HFFc6 (cell line): ENCODE measurements around the gene UBE2E2. TPM values are rescaled to one million over a fixed set of nuclear protein-coding genes. Genes with fewer than 3 reads are reported as not detected.

Experiments
- DNase-seq: peaks from one replicate; pipeline ENCODE4 v3.0.0-alpha.2; 2018
- H3K27ac Mint-ChIP-seq: 2 replicates; pipeline ENCODE4 v1.8.0; 2020; ENCODE audit warnings: mild to moderate bottlenecking, mixed read lengths
- H3K27me3 Mint-ChIP-seq: 2 replicates; pipeline ENCODE4 v1.8.0; 2021; ENCODE audit warnings: mild to moderate bottlenecking, moderate library complexity, mixed read lengths; ENCODE audit not compliant: insufficient read depth
- H3K36me3 Mint-ChIP-seq: 2 replicates; pipeline ENCODE4 v1.8.0; 2021; ENCODE audit warnings: low read depth, mixed read lengths
- H3K4me1 Mint-ChIP-seq: 2 replicates; pipeline ENCODE4 v1.8.0; 2020; ENCODE audit warnings: low read depth, mixed read lengths
- H3K4me3 Mint-ChIP-seq: 2 replicates; pipeline ENCODE4 v1.8.0; 2020; ENCODE audit warnings: mild to moderate bottlenecking, moderate library complexity, mixed read lengths
- H3K9me3 Mint-ChIP-seq: 2 replicates; pipeline ENCODE4 v1.8.0; 2020; ENCODE audit warnings: mild to moderate bottlenecking, mixed read lengths
- total RNA-seq, 6 experiments: library from RNA; stranded (reverse); fragmentation: NEBNext Ultra II Directional; extraction: Animal tissue kit (Norgen Biotek cat#: 25700); gene quantifications; 2 replicates in 1 of 6; 3 replicates in 5 of 6; pipeline ENCODE4 v1.2.3, GENCODE V29; 2021
- TF ChIP-seq, protein P1 (sequence below): fragments of 200-600 bp; sonication (generic); IDR thresholded peaks from 2 replicates; pipeline ENCODE4 v1.5.0; 2021; ENCODE audit warnings: antibody characterized with exemption, mild to moderate bottlenecking

UBE2E2 gene
- total RNA-seq, 6 experiments from 2014 or later: 38.2 to 53.0 (median 47.2) TPM

DNA sequence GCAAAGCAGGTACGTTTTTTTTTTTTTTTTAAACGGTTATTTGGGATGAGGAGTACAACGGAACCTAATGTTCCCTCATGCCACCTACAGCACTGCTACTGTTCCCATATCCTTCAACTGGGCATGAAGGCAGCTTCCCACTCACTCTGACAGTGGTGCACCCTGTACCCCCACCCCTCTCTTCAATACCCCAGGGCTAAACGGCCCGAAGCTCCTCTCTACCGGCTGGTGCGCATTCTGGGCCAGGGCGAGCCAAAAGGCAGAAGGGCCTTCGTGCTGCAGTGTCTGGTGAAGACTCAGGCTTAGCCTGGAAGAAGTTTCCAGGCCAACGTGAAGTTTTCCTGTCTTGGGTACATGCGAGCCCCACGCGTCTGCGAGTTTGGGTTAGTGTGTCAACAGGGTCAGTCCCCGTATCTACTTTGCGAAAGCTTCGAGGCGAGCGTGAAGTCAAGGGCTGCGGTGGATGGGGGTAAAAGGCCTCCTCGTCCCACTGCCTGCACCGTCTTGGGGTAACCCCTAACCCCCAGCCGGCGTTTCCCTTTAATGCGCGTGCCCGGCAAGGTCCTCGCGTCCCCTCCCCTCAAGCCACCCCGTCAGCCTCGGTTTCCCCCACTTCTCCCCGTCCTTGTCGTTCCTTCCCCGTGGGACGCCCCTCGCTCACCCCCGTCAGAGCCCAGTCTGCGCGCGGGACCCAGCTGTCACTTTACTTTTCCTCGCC lies 765 bp upstream of the UBE2E2 start:
- Mint-ChIP-seq H3K27ac (0 out of 2 replicates have a peak overlapping the region, but pooled peaks have one; percentile 10), H3K9me3 (no peaks in the 10 kb centered on the region), H3K27me3 (peaks cover 4% of the 10 kb centered on the region), H3K4me1 (peaks cover 34% of the 10 kb centered on the region), H3K36me3 (no peaks in the 10 kb centered on the region), H3K4me3 (peak overlapping the region; percentile 79)
- TF ChIP-seq, protein P1, sequence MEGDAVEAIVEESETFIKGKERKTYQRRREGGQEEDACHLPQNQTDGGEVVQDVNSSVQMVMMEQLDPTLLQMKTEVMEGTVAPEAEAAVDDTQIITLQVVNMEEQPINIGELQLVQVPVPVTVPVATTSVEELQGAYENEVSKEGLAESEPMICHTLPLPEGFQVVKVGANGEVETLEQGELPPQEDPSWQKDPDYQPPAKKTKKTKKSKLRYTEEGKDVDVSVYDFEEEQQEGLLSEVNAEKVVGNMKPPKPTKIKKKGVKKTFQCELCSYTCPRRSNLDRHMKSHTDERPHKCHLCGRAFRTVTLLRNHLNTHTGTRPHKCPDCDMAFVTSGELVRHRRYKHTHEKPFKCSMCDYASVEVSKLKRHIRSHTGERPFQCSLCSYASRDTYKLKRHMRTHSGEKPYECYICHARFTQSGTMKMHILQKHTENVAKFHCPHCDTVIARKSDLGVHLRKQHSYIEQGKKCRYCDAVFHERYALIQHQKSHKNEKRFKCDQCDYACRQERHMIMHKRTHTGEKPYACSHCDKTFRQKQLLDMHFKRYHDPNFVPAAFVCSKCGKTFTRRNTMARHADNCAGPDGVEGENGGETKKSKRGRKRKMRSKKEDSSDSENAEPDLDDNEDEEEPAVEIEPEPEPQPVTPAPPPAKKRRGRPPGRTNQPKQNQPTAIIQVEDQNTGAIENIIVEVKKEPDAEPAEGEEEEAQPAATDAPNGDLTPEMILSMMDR: no peak
- DNase-seq: no peak

DNA sequence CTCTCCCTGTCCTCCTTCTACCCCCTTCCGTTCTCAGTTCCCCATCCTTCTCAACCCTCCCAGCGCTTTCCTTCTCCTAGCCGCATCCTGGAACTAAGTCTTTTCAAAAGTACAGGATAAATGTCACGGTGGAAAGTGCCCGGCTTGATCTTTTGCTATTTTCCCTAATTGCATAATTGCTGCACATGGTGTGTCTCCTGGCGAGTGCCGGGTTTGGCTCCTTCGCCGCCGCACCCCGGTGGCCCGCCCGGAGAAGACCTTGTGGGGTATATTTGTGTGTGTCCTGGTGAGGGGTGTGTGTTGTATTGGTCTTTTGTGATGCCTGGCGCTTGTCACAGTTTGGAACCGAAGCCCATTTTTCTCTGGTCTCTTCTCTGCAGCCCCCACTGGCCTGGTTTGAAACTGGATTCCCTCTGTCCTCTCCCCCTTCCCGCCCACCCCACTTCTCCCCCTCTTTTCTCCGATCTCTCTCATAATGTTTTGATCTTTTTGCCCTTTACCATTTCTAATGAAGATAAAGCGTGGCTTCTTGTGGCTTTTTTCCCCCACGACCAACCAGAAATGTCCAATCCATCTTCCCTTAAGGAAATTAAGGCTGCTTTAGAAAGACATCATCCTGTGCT lies 692 bp downstream of the UBE2E2 start:
- DNase-seq: no peak
- H3K27me3 Mint-ChIP-seq: peaks cover 4% of the 10 kb centered on the region
- H3K27ac Mint-ChIP-seq: peak overlapping the region; percentile 74
- TF ChIP-seq, protein P1: no peak
- H3K36me3 Mint-ChIP-seq: no peaks in the 10 kb centered on the region
- H3K9me3 Mint-ChIP-seq: no peaks in the 10 kb centered on the region
- H3K4me3 Mint-ChIP-seq: peak overlapping the region; percentile 97
- H3K4me1 Mint-ChIP-seq: peaks cover 29% of the 10 kb centered on the region

- Mint-ChIP-seq H3K4me3 (no peak overlapping the region), H3K4me1 (peaks cover 22% of the 10 kb centered on the region), H3K9me3 (no peaks in the 10 kb centered on the region), H3K27ac (no peak overlapping the region), H3K27me3 (no peaks in the 10 kb centered on the region; the same call in 1 of the 2 replicates), H3K36me3 (peaks cover 8% of the 10 kb centered on the region)
- no peak for DNase-seq
- TF ChIP-seq, protein P1: no peak
Observed at GRCh38 chr3:23206366-23206765, 3.2 kb downstream of the UBE2E2 start.

DNA sequence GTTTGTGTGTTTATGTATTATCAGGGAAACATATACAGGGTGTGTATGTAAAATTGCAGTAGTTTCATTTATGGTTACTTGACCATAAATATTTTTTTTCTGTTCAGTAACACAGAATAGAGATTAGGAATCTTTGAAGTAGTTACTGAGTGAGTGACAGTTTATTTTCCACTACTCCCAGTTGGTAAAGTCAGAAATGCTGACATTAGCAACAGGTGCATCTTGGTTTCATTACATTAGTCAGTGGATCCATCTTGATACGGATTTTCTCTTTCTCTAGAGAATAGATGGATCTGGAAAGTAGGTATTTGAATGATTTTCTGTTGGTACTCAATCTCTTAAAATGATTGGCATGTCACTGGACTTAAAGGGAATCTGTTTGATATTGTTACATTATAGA lies 6.0 kb downstream of the UBE2E2 start:
- Mint-ChIP-seq H3K9me3 (no peaks in the 10 kb centered on the region), H3K4me1 (peaks cover 22% of the 10 kb centered on the region), H3K4me3 (no peak overlapping the region), H3K36me3 (peaks cover 12% of the 10 kb centered on the region), H3K27me3 (no peaks in the 10 kb centered on the region), H3K27ac (no peak overlapping the region)
- DNase-seq: no peak
- TF ChIP-seq, protein P1: no peak

DNA sequence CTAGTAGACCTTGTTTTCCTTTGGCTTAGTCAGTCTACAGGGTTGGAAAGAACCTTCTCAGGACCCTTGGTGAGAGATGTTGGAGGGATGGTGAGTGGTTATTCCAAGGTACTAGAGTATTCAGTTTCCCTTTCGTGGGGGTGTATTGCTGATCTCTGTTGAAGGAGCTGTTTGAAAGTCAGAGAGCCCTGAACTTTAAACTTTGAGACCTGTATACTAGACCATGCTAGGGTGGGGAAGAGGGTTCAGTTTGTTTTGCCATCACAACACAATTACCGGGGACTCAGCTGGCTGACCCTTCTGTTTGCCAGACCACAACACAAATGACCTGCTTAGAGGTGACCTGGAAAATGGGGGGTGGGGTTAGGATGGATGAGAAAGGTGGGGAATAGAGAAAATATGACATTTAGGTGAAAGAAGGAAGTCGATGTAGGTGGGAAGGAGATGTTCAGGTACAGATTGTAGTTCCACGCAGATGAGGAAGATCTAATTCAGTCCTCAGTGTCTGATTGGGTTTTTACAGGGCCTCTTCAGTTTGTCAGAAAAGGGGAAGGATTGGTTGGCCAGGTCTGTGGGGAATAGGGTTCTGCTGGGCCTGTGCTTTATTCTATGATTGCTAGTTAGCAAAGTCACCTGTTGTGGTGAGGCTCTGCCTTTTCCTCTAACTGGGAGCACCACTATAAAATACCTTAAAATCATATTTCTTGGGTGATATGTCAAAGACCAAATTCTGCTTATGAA lies 6.8 kb downstream of the UBE2E2 start:
- Mint-ChIP-seq H3K4me3 (no peak overlapping the region), H3K9me3 (no peaks in the 10 kb centered on the region), H3K4me1 (peaks cover 15% of the 10 kb centered on the region), H3K27me3 (no peaks in the 10 kb centered on the region), H3K36me3 (peaks cover 12% of the 10 kb centered on the region), H3K27ac (no peak overlapping the region)
- TF ChIP-seq, protein P1: no peak
- no peak for DNase-seq
